Fibroblast of lung (primary cell): ENCODE data around the gene AMER2. TPM values are rescaled to one million over a fixed set of nuclear protein-coding genes. Genes with fewer than 3 reads are reported as not detected.
A peak's percentile ranks its signal among the peaks of the same experiment; 100 is the strongest.

Experiments
- DNase-seq, 2 donors: peaks; one replicate each; pipeline versions ENCODE4 v3.0.0 to v3.0.0-alpha.2; 2010; ENCODE audit warnings: low read depth in 2 of 2
- H2AFZ ChIP-seq: 2 replicates; pipeline ENCODE4 v1.5.1; 2012; ENCODE audit warnings: low read length, control low read depth, inconsistent platforms
- H3K27ac ChIP-seq: 2 replicates; pipeline ENCODE4 v1.5.1; 2011; ENCODE audit warnings: low read length, control low read depth; ENCODE audit not compliant: insufficient read depth
- H3K27me3 ChIP-seq: 2 replicates; pipeline ENCODE4 v1.5.1; 2011; ENCODE audit warnings: mild to moderate bottlenecking, low read length; ENCODE audit not compliant: control insufficient read depth, insufficient read depth
- H3K36me3 ChIP-seq: 2 replicates; pipeline ENCODE4 v1.5.1; 2011; ENCODE audit warnings: low read length; ENCODE audit not compliant: control insufficient read depth, insufficient read depth
- H3K4me1 ChIP-seq: 2 replicates; pipeline ENCODE4 v1.5.1; 2011; ENCODE audit warnings: low read length; ENCODE audit not compliant: control insufficient read depth, insufficient read depth; ENCODE audit errors: extremely low read depth
- H3K4me2 ChIP-seq: 2 replicates; pipeline ENCODE4 v1.5.1; 2011; ENCODE audit warnings: low read length, control low read depth; ENCODE audit not compliant: insufficient read depth; ENCODE audit errors: extremely low read depth
- H3K4me3 ChIP-seq, 4 experiments: fragments of 200-600 bp in 1 of 4; sonication (generic) in 1 of 4; replicated peaks in 1 of 4; 2 replicates each; pipeline ENCODE4 v1.5.1; 2011 to 2016; ENCODE audit warnings: low read length in 4 of 4, low read depth in 3 of 4, mild to moderate bottlenecking in 3 of 4, control low read depth in 2 of 4, inconsistent platforms in 1 of 4, mixed read lengths in 1 of 4; ENCODE audit not compliant: insufficient read depth in 1 of 4; ENCODE audit errors: control extremely low read depth in 1 of 4
- H3K79me2 ChIP-seq: 2 replicates; pipeline ENCODE4 v1.5.1; 2012; ENCODE audit warnings: mild to moderate bottlenecking, low read length, inconsistent platforms; ENCODE audit not compliant: control insufficient read depth, insufficient read depth
- H3K9ac ChIP-seq: 2 replicates; pipeline ENCODE4 v1.5.1; 2011; ENCODE audit warnings: mild to moderate bottlenecking, low read length, control low read depth; ENCODE audit not compliant: insufficient read depth
- H3K9me3 ChIP-seq: 2 replicates; pipeline ENCODE4 v1.5.1; 2012; ENCODE audit warnings: low read depth, low read length; ENCODE audit not compliant: control insufficient read depth, insufficient read depth
- H4K20me1 ChIP-seq: 2 replicates; pipeline ENCODE4 v1.5.1; 2011; ENCODE audit warnings: low read length; ENCODE audit not compliant: control insufficient read depth, insufficient read depth; ENCODE audit errors: extremely low read depth
- CTCF ChIP-seq, 2 donors: IDR thresholded peaks in 1 of 2; conservative IDR thresholded peaks in 1 of 2; 1 replicate in 1 of 2; 2 replicates in 1 of 2; pipeline ENCODE4 v1.5.1; 2011 to 2012; ENCODE audit warnings: low read length in 2 of 2, control low read depth in 1 of 2, inconsistent platforms in 1 of 2, low read depth in 1 of 2, mild to moderate bottlenecking in 1 of 2
- EZH2 ChIP-seq: IDR thresholded peaks from 2 replicates; pipeline ENCODE4 v1.5.1; 2012; ENCODE audit warnings: low read length, control low read depth, mild to moderate bottlenecking; ENCODE audit errors: missing control alignments
- polyA minus RNA-seq: library from RNA; depleted of rRNA, polyadenylated mRNA; stranded (reverse); fragments of >200 nt; gene quantifications from 2 replicates; pipeline ENCODE4 v1.2.3, GENCODE V29; 2011; ENCODE audit warnings: low replicate concordance
- polyA plus RNA-seq, 2 donors: library from polyadenylated mRNA; depleted of rRNA in 1 of 2; stranded (reverse) in 1 of 2; unstranded in 1 of 2; fragments of >200 nt; gene quantifications; 2 replicates each; pipeline ENCODE4 v1.2.1, GENCODE V29; 2011 to 2012; ENCODE audit warnings: missing spikeins in 1 of 2
- total RNA-seq: library from RNA; depleted of rRNA; stranded (reverse); fragments of >200 nt; gene quantifications from 2 replicates; pipeline ENCODE4 v1.2.1, GENCODE V29; 2014

Gene AMER2
- total RNA-seq (under 0.01 TPM in 1 of 2 replicates, not detected in the other), polyA plus RNA-seq (not detected in 2 replicates), polyA minus RNA-seq (not detected in 2 replicates)
- not detected in 2 replicates for polyA plus RNA-seq (2012)

GRCh38 chr13:25171517-25172302 is at the start of gene AMER2:
AMER2 (minus strand) TSS chr13:25172288; CDS start chr13:25171619, 669 bp downstream.
- DNase-seq: peak; percentile 11 to 12
- H3K4me3 ChIP-seq: peak within 1 kb of the TSS in 2 of 4 experiments; percentile 38 to 47
- no peaks in the 10 kb centered on the region for H3K36me3 ChIP-seq
- H4K20me1 ChIP-seq: no peaks in the 10 kb centered on the region
- no peaks in the 10 kb centered on the region for H3K79me2 ChIP-seq
- TF ChIP-seq CTCF (conservative IDR thresholded peaks at IDR 0.05 in 1 of 2, IDR thresholded peaks at IDR 0.05 in 1 of 2; ENCODE audit: low read depth in 1 of 2, low read length in 2 of 2) (no peak), EZH2 (peak; percentile 81)
- no peak within 1 kb of the TSS for H2AFZ ChIP-seq
- no peak within 1 kb of the TSS for H3K27ac ChIP-seq
- no peak within 1 kb of the TSS for H3K9ac ChIP-seq
- no peaks in the 10 kb centered on the region for H3K4me1 ChIP-seq
- no peaks in the 10 kb centered on the region for H3K9me3 ChIP-seq
- H3K27me3 ChIP-seq: peaks cover 30% of the 10 kb centered on the region
- peak within 1 kb of the TSS; percentile 45 for H3K4me2 ChIP-seq

GRCh38 chr13:25218019-25218418 is 45.9 kb upstream of the AMER2 start:
- no peak overlapping the region for H3K27ac ChIP-seq
- DNase-seq: no peak
- H3K9me3 ChIP-seq: no peaks in the 10 kb centered on the region

More at GRCh38 chr13:25218019-25218418, 45.9 kb upstream of the AMER2 start:
- H3K79me2 ChIP-seq: no peaks in the 10 kb centered on the region
- no peaks in the 10 kb centered on the region for H3K36me3 ChIP-seq
- H3K4me3 ChIP-seq: no peak overlapping the region
- H3K4me1 ChIP-seq: no peaks in the 10 kb centered on the region
- no peak overlapping the region for H3K4me2 ChIP-seq
- no peak overlapping the region for H2AFZ ChIP-seq
- no peaks in the 10 kb centered on the region for H3K27me3 ChIP-seq
- no peaks in the 10 kb centered on the region for H4K20me1 ChIP-seq
- TF ChIP-seq CTCF (conservative IDR thresholded peaks at IDR 0.05 in 1 of 2, IDR thresholded peaks at IDR 0.05 in 1 of 2; ENCODE audit: low read depth in 1 of 2, low read length in 2 of 2): no peak
- no peak for TF ChIP-seq EZH2
- H3K9ac ChIP-seq: no peak overlapping the region
